GM18517 (cell line): ENCODE results near the gene UVSSA.

Source experiments
- ATAC-seq: cut with Tn5 transposase; IDR thresholded peaks from one replicate; pipeline ENCODE4 v1.9.1; 2021; ENCODE audit warnings: mild to moderate bottlenecking, moderate library complexity; ENCODE audit not compliant: unreplicated experiment

UVSSA gene

DNA sequence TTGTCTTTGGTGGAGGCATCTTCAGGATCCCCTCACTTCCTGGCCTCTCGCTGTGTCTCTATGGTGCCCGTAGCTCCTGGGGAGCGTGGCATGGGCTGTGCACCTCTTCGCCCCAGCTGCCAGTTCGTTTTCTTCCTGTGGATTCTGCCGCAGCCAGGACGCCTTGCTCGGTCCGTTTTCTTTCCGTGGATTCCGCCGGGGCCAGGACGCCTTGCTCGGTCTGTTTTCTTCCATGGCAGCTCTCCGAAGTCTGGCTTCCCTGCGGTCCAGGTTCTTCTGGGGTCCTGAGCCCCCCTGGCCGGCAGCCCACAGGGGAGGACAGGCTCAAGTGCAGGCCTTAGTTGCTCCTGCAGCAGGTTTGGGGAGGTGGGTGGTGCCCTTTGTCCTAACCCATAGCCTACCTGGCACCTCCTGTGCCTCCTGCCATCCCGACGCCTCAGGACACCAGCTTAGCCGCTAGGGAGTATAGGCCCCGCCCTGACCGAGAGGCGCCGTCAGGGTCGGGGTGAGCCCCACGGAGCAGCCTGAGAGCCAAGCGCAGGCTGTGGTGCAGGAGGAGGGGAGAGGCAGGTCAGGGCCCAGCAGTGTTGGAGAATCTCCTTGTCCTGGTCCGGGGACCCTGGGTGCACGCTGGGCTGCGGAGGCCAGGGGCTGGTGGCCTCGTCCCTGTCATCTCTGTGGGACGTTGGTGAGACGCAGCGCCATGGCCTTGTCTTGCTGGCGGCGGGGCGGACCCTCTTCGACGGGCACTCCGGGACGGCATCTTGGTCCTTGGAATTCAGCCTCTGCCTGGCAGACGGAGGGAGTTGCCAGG, 27.1 kb downstream of the UVSSA start:
- ATAC-seq = no peak

DNA sequence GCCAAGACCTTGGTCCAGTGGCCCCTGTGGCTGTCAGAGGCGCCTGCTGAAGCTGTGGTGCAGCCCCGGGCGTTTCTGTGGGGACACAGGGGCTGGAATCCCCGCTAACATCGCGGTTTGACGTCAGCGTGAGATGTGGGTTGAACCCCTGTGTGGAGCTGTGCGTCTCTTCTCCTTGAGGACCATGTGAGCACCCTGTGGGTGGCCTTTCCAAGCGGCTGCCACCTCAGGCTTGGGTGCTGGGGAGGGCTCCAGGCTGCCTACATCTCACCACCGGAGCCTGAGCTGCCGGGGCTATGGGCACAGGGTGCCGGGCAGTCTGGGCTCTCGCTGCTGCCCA, 27.7 kb downstream of the UVSSA start:
- ATAC-seq = no peak

DNA sequence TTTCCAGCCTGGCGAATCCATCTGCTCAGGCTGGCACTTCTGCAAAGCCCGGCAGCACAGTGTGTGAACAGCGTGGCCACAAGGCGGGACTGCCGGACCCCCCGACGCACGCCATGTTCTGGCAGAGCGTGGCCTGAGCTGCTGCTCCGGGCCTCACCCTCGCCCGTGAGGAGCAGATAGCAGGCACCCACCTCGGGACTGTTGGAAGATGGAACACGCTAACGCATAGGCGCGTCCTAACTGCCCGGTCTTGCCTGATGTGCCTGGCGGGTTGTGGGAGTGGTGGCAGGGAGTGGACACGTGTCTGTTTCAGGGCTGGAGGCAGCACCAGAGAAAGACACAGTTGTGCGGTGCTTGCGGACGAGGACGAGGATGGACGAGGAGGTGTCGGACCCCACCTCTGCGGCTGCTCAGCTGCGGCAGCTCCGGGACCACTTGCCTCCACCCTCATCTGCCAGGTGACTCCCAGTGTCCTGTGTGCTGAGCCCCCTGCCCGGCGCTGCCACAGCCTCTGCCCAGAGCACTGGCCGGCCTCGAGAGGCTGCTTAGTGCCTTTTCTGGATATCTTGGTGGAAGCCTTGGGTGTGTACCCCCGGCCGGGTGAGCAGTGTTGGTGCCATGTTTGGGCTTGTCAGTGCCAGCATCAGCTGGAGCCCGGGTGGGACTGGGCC, 28.2 kb downstream of the UVSSA start:
- ATAC-seq = no peak

DNA sequence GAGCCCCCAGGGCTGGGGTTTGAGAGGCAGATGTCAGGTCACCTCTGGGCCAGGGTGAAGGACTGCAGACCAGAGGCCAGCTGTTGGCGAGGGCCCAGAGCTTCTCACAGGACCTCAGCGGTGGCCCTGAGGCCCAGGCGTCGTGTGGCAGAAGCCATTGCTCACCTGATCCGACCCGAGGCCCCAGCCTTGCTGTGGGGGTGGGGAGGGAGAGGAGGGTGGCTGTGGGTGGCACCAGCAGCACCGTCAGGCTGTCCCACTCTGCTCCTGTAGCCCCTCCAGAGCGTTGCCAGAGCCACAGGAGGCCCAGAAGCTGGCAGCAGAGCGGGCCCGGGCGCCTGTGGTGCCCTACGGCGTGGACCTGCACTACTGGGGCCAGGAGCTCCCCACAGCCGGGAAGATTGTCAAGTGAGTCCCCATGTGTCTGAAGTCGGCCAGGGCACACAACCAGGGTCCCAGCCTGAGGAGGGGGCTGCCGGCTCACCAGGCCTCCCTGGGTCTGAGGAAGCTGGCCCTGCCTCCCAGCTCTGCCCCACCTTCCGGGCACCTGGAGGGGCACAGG, 28.8 kb downstream of the UVSSA start:
- no peak for ATAC-seq

DNA sequence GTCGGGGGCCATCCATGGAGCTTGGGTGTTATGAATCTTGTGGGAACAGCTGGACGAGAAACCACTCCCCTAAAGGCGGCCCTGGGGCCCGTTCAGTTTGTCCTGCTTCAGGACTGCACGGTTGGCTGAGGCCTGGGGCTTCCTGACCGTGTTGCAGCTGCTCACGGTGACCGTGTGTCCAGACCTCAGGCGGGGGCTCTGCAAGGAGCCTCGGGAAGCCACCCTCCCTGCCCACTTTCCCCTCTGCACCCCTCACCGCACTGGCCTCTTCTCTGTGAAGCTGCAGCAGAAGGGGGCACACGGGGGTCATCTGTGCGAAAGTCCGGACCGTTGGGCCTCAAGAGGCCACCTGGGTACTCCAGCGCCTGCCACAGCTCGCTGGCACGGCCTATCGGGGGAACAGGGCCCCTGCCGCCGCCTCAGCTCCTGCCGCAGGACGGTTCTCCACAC, 29.4 kb downstream of the UVSSA start:
- no peak for ATAC-seq

DNA sequence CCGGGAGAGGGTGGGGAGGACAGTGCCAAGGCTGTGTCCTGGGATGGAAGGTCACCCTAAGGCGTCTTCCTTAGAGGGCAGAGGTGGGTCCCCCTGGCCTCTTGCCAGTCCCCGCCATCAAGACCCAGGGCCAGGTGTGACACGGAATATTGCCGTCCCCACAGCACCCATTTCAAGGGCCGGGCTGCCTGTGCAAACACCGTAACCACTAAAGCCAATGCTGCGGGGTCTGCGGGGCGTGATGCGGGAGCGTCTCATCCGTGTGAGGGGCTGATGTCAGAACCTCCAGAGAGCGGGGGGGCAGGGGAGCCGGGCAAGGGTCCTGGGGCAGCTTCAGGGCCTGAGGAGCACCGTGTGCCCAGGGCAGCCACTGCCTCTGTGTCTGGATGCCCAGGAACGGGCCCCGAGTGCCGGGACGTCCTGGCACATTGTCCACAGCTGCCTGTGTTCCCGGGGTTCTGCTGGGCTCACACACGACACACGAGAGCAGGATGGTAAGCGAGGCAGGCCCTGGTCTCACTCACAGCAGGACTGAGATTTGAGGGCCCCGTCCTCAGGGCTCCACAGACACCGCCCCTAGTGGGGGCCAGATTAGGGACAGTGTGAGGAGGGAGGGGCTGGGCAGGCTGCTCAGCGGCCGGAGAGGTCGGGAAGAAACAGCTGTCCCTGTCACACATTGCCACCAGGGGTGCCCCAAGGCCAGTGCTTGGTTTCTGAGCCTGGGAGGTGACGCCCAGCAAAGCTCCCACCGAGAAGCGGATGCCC, 30.0 kb downstream of the UVSSA start:
- ATAC-seq = no peak

DNA sequence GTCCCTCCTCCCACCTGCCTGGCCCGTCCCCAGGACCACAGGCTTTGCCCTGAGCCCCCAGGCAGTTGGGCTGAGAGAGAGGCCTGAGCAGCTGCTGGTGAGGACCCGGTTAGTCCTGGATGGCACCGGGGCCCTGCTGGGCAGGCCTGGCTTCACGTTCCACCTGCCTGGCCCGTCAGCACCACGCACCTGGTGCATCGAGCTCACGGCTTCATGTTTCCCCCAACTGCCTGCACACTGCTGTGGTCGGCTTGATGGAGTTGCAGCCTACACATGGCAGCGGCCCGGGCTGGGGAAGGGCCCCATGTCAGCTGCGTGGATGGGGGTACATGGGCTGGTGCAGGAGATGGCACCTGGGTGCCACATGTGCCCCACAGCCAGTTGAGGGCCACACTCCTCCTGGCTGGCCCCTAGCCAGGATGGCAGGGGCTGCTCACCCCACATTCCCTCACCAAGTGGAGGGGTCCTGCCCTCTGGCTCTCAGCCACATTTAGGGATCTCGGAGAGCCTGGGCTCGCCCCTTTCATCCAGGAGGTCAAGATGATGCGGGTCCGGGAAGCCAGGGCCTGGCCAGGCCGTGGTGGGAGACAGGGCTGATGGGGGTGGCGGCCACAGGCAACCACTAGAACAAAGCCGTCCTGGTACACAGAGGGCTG, 30.7 kb downstream of the UVSSA start:
- ATAC-seq = no peak

DNA sequence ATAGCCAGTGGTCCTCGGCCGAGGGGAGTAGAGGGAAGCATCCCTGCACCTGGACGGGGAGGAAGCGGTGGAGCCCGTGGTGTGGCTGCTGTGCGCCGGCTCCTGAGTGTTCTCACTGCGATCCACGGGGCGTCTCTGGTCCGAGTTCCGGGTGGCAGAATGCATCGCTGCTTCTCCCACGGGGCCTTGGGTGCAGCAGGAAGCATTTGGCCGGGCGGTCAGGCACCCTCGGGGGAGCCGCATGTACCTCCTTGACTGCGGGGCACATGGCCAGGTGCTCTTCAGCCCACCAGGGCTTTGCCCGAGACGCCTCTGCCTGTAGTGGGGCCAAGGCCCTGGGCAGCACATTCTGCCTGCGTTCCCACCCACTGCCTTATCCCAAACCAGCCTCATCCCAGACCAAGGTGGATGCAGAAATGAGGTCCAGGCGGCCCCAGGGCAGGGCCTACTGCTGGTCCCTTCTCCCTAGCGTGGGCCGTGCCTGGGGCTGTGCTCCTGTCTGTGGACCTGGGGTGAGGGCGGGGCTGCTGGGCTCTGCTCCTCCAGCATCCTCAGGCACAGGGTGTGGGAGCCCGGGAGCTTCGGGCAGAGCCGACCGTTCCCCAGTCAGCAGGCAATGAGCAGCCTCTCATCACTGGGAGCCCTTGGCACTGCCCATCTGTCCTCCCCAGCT, 31.7 kb downstream of the UVSSA start:
- ATAC-seq = no peak

DNA sequence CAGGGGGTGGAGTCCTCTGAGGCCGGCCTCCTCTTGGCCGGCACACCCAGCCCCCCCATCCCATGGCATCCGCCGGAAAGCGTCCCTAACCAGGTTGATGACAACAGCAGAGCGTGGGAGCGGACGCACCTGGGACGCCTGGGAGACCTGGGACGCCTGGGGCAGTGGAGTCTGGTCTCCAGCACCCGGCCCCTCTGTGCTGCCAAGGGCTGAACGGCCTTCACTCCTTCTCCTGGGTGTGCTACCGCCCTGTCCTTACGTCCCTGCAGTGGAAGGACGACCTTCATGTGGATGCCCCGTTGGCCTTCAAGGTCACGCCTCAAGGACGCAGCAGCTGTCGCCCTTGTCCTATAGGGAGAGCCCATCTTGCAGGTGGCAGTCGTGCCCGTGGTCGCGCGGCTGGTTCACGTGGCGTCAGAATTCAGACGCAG, 32.4 kb downstream of the UVSSA start:
- no peak for ATAC-seq

DNA sequence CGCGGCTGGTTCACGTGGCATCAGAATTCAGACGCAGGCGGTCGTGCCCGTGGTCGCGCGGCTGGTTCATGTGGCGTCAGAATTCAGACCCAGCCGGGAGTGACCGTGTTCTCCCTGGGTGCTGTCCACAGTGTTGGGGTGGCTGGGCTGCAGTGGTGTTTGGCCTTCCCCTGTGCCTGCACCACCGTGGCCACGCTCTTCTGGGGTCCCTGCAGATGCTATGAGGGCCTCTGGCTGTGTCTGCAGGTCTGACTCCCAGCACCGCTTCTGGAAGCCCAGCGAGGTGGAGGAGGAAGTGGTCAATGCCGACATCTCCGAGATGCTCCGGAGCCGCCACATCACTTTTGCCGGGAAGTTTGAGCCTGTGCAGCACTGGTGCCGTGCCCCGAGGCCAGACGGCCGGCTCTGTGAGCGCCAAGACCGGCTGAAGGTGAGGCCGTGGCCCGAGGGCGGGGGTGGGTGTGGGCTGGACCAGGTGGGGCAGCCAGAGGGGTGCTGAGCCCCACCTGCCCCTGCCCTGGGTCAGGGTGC, 32.9 kb downstream of the UVSSA start:
- ATAC-seq = no peak

DNA sequence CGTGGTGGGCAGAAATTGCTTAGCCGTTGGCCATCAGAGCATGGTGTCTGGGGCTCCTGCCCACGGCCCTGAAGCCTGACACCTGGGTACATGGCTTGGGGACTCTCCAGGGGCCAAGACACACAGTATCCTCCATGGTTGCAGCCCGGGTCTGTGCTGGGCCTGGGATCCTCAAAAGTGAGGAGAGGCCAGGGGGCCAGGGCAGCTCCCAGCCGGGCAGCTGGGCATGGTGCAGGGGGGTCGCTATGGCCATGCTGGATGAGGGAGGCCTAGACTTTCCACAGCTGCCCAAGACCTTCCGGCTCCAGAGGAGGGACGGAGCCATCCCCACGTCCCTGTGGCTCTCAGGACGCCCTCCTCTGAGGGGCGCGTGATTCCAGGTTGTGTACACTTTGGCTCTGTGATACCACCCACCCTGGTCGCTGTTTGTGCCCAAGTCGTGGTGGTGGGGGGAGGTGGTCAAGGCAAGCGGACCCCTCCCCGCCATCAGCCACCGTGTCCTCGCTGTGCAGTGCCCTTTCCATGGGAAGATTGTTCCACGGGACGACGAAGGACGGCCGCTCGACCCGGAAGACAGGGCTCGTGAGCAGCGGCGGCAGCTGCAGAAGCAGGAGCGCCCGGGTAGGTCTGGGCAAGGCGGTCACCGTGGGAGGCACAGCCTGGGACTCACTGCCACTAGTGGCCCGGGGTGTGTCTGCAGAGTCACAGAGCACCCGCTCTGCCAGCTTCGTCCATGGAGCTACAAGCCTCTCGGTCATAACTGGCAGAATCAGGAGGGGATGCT, 33.6 kb downstream of the UVSSA start:
- no peak for ATAC-seq

DNA sequence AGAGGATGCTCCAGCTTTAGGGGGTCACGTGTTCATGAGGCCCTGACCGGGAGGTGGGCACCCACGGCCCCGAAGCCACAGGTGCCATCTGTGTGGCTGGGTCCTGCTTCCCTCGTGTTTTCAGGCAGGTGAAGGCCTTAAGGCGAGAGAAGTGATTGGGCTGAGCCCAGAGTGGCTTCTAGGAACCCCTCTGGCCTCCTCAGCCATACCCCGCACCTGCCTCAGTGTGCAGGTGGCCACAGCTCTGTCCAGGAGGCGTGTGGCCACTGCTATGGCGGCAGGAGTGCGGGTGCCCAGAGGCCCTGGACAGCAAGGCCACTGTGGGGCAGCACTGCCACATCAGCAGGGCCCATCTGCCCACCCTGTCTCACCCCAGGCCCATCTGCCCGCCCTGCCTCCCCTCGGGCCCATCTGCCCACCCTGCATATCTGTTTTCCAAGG, 34.2 kb downstream of the UVSSA start:
- ATAC-seq = no peak

DNA sequence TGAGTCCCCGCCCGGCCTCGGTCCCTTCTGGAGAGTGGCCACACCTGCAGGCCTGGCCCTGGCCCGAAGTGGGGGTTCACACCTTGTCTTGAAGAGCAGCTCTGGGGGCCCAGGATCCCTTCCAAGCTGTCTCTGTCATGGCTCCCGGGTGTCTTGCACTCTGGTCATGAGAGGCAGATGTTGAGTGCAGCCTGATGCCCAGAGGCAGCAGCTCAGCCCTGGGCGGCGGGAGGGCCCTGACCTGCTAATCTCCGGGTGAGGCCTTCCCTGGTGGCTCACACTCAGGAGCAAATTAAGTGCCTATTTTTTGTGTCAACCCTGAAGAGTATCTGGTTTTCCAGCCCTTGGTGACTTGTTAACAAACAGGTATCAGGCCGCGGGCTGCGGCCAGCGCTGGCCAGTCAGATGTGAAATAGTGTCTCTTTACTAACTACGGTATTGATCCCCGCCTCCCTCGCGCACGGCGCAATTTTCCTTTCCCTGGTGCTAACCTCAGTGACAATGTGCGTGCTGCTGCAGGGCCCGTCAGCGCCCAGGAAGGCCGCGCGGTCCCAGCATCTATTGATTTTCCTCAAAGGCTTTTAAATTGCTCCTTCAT, 35.0 kb downstream of the UVSSA start:
- no peak for ATAC-seq

DNA sequence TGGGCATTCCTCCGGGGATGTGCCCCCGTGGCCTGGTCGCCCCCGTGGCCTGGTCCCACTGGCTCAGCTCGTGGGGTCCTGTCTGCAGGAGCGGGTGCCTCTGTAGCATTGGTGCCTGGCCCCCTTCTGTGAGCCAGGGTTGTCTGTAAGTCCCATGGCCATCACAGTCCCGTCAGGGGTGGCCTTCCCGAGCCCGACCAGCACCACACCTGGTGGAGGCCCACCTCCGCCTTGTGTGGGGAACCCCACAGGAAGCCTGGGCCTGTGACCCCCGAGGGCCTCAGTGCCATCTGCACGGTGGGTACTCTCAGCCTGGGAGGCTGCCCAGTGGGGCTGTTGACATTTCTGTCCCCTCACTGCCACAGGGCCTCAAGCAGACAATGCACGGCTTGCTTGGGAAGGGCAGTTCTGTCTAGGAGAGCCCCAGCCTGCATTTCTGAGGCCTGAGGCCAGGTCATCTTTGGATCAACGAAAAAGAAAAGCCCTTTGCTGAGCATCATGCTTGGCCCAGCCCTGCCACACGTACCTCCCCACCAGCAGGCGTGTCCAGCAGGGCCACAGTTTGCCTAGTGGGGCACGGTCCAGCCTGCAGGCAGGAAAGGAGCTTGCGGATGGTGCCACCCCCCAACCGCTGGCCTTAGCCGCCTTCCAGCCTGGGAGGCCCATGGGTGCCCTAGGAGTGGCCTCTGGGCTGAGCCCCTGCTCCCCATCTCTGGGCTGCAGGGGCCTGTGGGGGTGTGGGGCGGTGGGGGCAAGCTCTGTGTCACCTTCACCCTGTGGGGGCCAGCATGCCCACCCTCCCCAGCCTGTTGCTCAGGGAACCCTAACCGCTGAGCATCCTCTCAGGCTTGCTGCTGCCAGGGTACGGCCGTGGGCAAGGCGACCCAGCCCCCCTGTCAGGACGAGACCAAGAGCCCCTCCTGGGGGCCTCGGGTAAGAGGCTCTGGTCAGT, 36.0 kb downstream of the UVSSA start:
- ATAC-seq = no peak

DNA sequence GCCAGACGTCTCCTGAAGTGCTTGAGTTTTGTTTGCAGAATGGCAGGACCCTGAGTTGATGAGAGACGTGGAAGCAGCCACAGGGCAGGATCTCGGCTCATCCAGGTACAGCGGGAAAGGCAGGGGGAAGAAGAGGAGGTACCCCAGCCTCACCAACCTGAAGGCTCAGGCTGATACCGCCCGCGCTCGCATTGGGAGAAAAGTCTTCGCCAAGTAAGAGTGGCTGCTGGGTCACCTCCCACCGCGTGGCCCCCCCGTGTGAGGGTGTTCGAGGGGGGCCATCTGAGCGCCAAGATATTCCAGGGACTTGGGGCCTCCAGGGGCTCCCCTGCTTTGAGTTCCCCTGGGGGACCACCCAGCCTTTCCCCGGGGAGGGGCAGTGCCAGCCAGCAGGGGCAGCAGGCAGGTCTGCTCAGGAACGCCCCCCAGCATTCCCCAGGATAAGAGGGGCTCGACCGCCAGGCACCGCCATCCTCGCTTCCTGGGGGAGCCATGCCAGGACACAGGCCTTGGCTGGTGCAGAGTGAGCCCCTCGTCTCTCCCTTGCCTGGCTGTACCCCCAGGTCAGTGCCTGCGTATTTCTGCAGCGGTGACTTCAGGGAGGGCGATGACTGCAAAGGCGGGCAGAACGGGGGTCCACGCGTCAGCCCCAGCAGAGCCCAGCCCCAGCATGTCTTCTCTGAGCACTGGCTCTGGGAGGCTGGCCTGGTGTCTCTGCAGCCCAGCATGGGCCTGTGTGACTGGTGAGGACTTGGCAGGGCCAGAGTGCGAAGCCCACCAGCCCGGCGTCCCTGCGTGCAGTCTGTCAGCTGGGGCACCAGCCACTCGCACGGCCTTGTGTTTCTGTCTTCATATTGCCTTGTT, 37.0 kb downstream of the UVSSA start:
- no peak for ATAC-seq

DNA sequence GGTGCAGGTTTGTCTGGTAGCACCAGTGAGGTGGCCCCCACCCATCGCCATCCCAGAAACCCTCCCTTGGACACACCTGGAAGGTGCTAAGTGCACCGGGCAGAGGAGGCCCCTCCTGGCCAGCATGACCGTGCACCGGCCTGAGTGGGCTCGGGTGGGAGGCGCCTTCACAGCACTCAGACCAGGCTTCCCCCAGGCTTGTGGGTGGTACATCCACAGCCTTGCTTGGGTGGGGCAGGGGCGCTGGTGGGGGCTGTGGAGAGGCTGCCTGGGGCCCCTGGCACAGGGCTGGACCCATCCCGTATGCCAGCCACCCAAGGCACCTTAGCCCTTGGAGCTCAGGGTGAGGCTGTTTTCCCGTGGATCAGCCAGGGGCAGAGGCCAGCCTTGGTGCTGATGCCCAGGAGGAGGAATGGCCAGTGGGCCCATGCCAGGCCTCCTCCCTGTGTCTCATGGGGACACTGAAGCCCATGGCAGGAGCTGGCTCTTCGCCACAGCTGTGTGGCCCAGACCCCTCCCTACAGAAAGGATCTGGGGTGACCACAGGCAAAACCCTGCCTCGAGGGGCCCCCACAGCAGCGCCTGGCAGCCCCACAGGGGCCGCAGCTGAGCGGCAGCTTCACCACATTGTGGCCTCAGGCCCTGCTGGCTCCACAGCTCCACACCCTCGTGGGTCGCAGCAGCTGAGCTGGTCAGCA, 37.8 kb downstream of the UVSSA start:
- ATAC-seq = no peak
